ENCODE measurements around the gene CYP8B1.

- TF ChIP-seq CTCF (IDR thresholded peaks at IDR 0.05; ENCODE audit: low read depth, low read length, poor library complexity, severe bottlenecking) (peak; percentile 84), EZH2phosphoT487 (IDR thresholded peaks at IDR 0.05; ENCODE audit: borderline replicate concordance, low read length) (no peak)
Measured at GRCh38 chr3:42880601-42881451, 5.1 kb upstream of the CYP8B1 start.

Measured in DOHH2 (cell line).